Measurements from ENCODE around the gene SMAD3.

The SMAD3 gene

GRCh38 chr15:67199391-67199790 is 134.0 kb downstream of the SMAD3 start:
- DNase-seq (ENCODE audit: low spot score): no peak

GRCh38 chr15:67199881-67200763 is 134.7 kb downstream of the SMAD3 start:
- no peak for DNase-seq (ENCODE audit: low spot score)

GRCh38 chr15:67201136-67201535 is 135.7 kb downstream of the SMAD3 start:
- no peak for DNase-seq (ENCODE audit: low spot score)

DNA sequence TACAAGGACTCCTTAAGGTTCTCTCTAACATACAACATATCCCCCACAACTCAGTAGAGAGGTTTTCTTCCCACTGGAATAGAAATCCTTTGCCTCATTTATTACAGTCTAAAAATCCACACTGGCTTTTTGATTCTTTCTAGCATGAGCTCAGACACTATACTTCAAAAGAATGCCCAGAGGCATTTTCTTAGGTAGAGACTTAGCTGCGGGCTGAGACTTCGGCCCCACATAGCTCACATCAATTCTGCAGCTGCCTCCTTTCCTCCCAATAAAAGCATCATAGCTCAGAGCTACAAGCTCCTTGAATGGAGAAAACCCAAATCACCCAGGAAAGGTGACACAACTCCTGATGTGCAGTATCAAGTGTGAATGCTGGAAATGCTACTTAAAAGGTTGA is 136.7 kb downstream of the SMAD3 start:
- no peak for DNase-seq (ENCODE audit: low spot score)

GRCh38 chr15:67202991-67203390 is 137.6 kb downstream of the SMAD3 start:
- no peak for DNase-seq (ENCODE audit: low spot score)

DNA sequence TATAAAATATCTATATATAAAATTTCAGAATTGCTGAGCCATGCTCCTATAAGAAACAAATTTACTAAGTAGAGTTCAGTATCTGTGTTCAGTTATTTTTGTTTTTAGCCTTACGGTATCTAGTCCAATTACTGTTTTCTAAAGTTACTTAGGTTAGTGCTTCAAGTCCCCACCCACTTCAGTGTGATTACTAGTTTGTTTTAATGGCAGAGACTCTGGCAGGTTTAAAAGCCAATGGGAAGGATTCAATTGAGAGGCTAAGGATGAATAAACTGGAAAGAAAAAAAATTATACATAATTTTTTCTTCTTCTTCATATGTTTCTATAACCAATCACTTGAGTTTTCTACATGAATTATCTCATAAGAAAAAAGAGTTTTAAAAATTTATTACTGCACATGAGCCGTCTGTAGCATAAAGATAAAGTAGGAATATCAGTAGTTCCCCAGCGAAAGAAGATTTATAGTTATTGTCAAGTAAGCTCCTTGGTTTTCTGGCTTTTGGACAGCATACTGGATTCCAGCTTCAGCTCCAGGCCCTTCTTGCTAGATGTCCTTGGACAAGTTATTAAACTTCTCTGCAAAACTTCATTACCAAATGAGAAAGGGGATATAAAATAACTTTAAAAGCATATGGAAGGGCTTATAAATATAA is 142.3 kb downstream of the SMAD3 start:
- no peak for DNase-seq (ENCODE audit: low spot score)

DNA sequence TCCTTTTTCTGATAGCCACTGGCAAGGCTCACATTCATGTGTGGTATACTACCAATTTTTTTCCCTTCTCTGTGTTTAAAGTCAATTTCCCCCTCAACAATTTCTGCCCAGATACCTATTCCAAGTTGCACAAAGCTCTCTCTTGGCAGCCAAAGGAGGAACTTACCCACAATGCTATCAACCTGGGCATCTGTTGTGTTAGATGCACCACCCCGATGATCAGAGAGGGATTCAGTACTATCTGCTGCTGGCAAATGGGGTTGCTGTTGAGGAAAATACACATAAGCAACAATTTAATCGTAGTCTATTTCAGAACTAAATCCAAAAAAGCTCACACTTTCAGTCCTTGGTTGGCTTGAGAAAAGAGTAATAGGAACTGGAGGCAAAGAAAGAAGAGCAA is 143.0 kb downstream of the SMAD3 start:
- no peak for DNase-seq (ENCODE audit: low spot score)

DNA sequence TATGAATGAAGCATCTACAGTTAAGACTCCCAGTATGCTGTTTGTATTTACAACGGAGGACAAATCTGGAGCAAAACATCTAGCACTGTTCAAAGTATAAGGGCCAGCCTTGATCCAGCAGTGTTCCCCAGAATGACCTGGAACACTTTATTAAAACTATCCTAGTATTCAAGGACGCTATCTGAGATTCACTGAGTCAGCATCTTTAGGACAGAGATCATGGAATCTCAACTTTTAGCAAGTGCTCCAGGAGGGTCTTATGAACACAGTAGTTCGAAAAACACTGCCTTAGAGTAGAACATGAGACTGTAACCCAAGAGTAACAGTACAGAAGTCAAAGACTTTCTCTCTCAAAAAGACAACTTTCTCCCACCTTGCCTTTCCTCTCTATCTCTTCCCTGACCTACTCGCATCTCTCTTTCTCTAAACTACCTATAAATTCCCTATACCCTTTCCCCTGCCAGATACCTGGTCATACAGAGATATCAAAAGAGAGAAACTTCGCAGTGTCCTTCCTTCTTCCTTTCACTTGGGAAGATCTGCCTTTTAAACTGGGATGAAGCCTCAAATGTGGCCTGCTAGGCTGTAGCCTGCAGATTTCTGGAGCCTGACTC is 145.3 kb downstream of the SMAD3 start:
- no peak for DNase-seq (ENCODE audit: low spot score)

DNA sequence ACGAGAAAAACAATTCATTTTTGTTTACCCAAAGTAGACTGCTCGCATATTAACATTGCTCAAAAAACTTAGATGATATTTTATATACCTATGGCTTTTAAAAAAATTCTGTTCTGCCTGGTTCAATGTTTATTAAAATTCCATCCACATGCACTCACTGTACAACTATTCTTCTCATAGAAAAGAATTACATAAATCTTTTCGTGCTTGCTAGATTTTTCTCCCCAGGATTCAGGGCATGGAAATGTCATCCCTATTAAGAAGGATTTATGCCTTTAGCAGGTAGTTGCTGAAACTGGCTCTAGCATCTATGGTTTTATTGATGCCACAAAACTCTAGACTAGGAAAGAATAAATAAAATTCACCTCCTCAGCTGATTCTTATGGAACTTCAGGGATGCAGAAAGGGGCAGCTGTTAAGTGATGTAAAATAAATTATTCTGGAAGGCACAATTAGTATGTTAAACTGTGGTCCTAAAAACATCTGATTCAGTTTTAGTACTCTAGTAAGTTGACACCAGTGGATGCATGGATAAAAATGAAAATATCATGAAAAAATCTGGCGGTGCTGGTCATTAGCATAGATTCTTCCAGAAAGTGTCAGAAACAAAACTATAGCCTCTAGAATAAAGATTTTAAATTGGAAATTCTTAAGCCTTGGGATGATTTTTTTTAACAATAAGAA is 147.4 kb downstream of the SMAD3 start:
- no peak for DNase-seq (ENCODE audit: low spot score)

- no peak for DNase-seq (ENCODE audit: low spot score)
These were observed 149.7 kb downstream of the SMAD3 start for GRCh38 chr15:67215102-67215501.

DNA sequence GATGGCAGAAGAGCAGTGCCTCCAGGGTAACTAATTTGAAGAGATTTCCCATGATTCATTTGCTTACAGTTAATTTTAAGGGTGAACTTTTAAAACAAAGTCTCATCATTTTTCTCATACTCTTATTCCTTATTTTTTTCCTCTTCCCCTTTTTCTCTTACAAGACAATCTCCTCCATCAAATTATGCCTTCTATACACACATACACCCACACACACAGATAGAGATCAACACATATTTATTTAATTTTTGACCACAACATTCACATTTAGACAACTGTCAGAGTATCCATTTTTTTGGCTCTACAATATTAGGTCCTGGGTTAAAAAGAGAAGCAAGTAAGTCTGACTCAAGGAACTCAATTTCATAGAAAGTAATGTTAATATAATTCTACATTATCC is 151.5 kb downstream of the SMAD3 start:
- DNase-seq (ENCODE audit: low spot score): no peak

DNA sequence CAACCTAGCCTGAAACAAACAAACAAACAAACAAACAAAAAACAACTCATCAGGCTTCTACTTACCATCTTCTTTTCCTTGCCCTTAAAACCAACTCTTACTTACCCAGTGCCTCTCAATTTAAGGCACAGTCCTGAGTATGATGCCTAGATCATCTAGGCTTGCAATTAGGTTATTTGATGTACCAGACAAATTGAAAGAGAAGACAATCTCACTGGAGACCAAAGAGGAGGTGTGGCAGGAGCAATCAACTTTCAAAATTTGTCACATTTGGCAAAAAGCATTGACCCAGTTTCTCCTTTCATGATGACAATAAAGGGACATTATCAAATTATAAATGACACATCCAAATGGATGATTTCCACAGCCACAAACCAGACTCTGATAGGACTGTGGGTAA is 153.0 kb downstream of the SMAD3 start:
- no peak for DNase-seq (ENCODE audit: low spot score)

DNA sequence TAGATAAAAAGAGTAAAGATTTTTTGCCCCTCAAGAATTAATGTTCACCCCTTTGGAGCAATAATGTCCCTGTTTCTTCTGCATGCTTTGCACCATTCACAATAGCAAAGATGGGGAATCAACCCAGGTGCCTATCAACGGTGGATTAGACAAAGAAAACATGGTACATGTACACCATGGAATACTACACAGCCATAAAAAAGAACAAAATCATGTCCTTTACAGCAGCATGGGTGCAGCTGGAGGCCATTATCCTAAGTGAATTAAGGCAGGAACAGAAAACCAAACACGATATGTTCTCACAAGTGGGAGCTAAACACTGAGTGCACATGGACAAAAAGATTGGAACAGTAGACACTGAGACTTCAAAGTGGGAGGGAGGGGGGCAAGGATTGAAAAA is 153.9 kb downstream of the SMAD3 start:
- no peak for DNase-seq (ENCODE audit: low spot score)

DNA sequence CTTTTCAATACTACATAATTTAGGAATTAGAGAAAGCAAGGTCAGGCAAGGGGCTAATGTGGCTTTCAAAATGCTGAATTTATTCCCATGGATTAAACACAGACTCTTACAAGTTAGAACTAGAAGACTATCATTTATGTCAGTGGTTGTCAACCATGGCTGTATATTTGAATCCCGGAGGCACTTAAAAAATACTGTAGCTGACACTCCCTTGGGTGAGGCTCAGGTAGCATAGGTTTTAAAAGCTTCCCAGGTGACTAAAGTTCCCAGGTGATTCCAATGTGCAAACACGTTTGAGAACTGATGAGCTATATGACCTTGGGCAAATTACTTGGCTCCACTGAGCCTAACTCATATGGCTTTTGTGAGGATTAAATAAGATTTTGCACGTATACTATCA is 159.5 kb downstream of the SMAD3 start:
- DNase-seq (ENCODE audit: low spot score): no peak

GRCh38 chr15:67225336-67225735 is 159.9 kb downstream of the SMAD3 start:
- no peak for DNase-seq (ENCODE audit: low spot score)

DNA sequence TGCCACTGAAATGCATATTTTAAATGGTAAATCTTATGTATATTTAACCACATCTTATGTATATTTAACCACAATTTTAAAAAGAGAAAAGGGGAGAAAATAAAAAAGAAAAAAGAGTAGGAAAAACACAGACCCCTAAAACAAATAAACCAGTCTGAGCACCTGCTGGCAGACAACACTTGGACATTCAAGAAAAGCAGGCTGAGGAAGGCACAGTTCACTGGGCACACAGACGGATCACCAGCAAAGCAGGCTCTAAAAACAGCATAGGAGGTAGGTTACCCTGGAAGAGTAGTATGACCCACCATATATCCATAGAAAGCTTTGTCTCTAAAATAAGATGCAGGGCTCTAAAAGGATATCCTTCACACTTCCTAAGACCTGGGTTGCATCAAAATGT is 162.0 kb downstream of the SMAD3 start:
- no peak for DNase-seq (ENCODE audit: low spot score)

- DNase-seq (ENCODE audit: low spot score): no peak
These were observed 162.4 kb downstream of the SMAD3 start for GRCh38 chr15:67227846-67228245.

- DNase-seq (ENCODE audit: low spot score): no peak
These were observed 162.9 kb downstream of the SMAD3 start for GRCh38 chr15:67228286-67228685.

- no peak for DNase-seq (ENCODE audit: low spot score)
These were observed 165.1 kb downstream of the SMAD3 start for GRCh38 chr15:67230504-67230903.

GRCh38 chr15:67232591-67232990 is 167.2 kb downstream of the SMAD3 start:
- no peak for DNase-seq (ENCODE audit: low spot score)

GRCh38 chr15:67240235-67241131 is 175.1 kb downstream of the SMAD3 start:
- peak; percentile 23 for DNase-seq (ENCODE audit: low spot score)

Data from iPS-NIHi11 (cell line).